Muscle layer of colon (tissue), 2 donors: Measurements from ENCODE around the gene DNER.

Experiments
- H3K27ac ChIP-seq: one replicate; pipeline ENCODE4 v1.7.0; 2013; ENCODE audit warnings: low read depth, mild to moderate bottlenecking, low read length, moderate library complexity
- H3K27me3 ChIP-seq, 2 donors: one replicate each; pipeline ENCODE4 v1.7.0; 2013; ENCODE audit warnings: low read length in 2 of 2, mild to moderate bottlenecking in 2 of 2; ENCODE audit not compliant: insufficient read depth in 2 of 2, control insufficient read depth in 1 of 2
- H3K36me3 ChIP-seq: one replicate; pipeline ENCODE4 v1.7.0; 2013; ENCODE audit warnings: mild to moderate bottlenecking, low read length; ENCODE audit not compliant: insufficient read depth
- H3K4me1 ChIP-seq: one replicate; pipeline ENCODE4 v1.7.0; 2013; ENCODE audit warnings: mild to moderate bottlenecking, low read length; ENCODE audit not compliant: insufficient read depth
- H3K4me3 ChIP-seq, 2 donors: one replicate each; pipeline ENCODE4 v1.7.0; 2013; ENCODE audit warnings: low read length in 2 of 2, low read depth in 1 of 2, mild to moderate bottlenecking in 1 of 2, moderate library complexity in 1 of 2
- H3K9ac ChIP-seq: one replicate; pipeline ENCODE4 v1.7.0; 2013; ENCODE audit warnings: low read length
- H3K9me3 ChIP-seq: one replicate; pipeline ENCODE4 v1.7.0; 2013; ENCODE audit warnings: mild to moderate bottlenecking, low read length
- donor health status: abdominal sarcoma.
- donor health status: Adenocarcinoma of cecum.

Gene DNER

GRCh38 chr2:229445019-229445418, 269.3 kb downstream of the DNER start:
- H3K4me1 ChIP-seq, result peaks cover 32% of the 10 kb centered on the region
- H3K27me3 ChIP-seq, result no peaks in the 10 kb centered on the region
- H3K36me3 ChIP-seq, result no peaks in the 10 kb centered on the region
- peak overlapping the region; percentile 27 for H3K9ac ChIP-seq
- no peaks in the 10 kb centered on the region for H3K9me3 ChIP-seq
- peak overlapping the region; percentile 12 for H3K27ac ChIP-seq
- no peak overlapping the region for H3K4me3 ChIP-seq

- Histone ChIP-seq H3K4me3 (no peak overlapping the region), H3K9ac (no peak overlapping the region), H3K4me1 (peaks cover 32% of the 10 kb centered on the region), H3K27ac (peak overlapping the region; percentile 51), H3K27me3 (no peaks in the 10 kb centered on the region), H3K9me3 (no peaks in the 10 kb centered on the region), H3K36me3 (no peaks in the 10 kb centered on the region)
These were observed 270.6 kb downstream of the DNER start for GRCh38 chr2:229443546-229444268.

GRCh38 chr2:229443141-229443540, 271.2 kb downstream of the DNER start:
- H3K9ac ChIP-seq, result no peak overlapping the region
- no peak overlapping the region for H3K27ac ChIP-seq
- H3K27me3 ChIP-seq, result no peaks in the 10 kb centered on the region
- H3K4me3 ChIP-seq, result no peak overlapping the region
- peaks cover 32% of the 10 kb centered on the region for H3K4me1 ChIP-seq
- H3K36me3 ChIP-seq, result no peaks in the 10 kb centered on the region
- H3K9me3 ChIP-seq, result no peaks in the 10 kb centered on the region

- no peak overlapping the region for H3K27ac ChIP-seq
- peaks cover under 1% of the 10 kb centered on the region for H3K4me1 ChIP-seq
- H3K9ac ChIP-seq, result no peak overlapping the region
- H3K9me3 ChIP-seq, result no peaks in the 10 kb centered on the region
- H3K4me3 ChIP-seq, result no peak overlapping the region
- no peaks in the 10 kb centered on the region for H3K27me3 ChIP-seq
- no peaks in the 10 kb centered on the region for H3K36me3 ChIP-seq
These were observed 275.8 kb downstream of the DNER start for GRCh38 chr2:229438430-229439159.

GRCh38 chr2:229437467-229437866, 276.9 kb downstream of the DNER start:
- no peak overlapping the region for H3K4me3 ChIP-seq
- no peaks in the 10 kb centered on the region for H3K36me3 ChIP-seq
- H3K27me3 ChIP-seq, result no peaks in the 10 kb centered on the region
- no peak overlapping the region for H3K9ac ChIP-seq
- no peak overlapping the region for H3K27ac ChIP-seq
- H3K4me1 ChIP-seq, result no peaks in the 10 kb centered on the region
- no peaks in the 10 kb centered on the region for H3K9me3 ChIP-seq

- H3K36me3 ChIP-seq, result no peaks in the 10 kb centered on the region
- no peaks in the 10 kb centered on the region for H3K27me3 ChIP-seq
- no peak overlapping the region for H3K27ac ChIP-seq
- no peak overlapping the region for H3K9ac ChIP-seq
- H3K4me1 ChIP-seq, result no peaks in the 10 kb centered on the region
- H3K9me3 ChIP-seq, result no peaks in the 10 kb centered on the region
- H3K4me3 ChIP-seq, result no peak overlapping the region
These were observed 280.2 kb downstream of the DNER start for GRCh38 chr2:229434187-229434586.

GRCh38 chr2:229433351-229433750, 281.0 kb downstream of the DNER start:
- H3K4me1 ChIP-seq, result no peaks in the 10 kb centered on the region
- H3K9me3 ChIP-seq, result no peaks in the 10 kb centered on the region
- H3K36me3 ChIP-seq, result no peaks in the 10 kb centered on the region
- no peaks in the 10 kb centered on the region for H3K27me3 ChIP-seq
- H3K9ac ChIP-seq, result no peak overlapping the region
- H3K4me3 ChIP-seq, result no peak overlapping the region
- no peak overlapping the region for H3K27ac ChIP-seq

GRCh38 chr2:229431327-229431954, 282.9 kb downstream of the DNER start:
- H3K9ac ChIP-seq, result no peak overlapping the region
- H3K4me1 ChIP-seq, result no peaks in the 10 kb centered on the region
- H3K4me3 ChIP-seq, result no peak overlapping the region
- no peaks in the 10 kb centered on the region for H3K9me3 ChIP-seq
- no peaks in the 10 kb centered on the region for H3K27me3 ChIP-seq
- no peak overlapping the region for H3K27ac ChIP-seq
- H3K36me3 ChIP-seq, result no peaks in the 10 kb centered on the region

- Histone ChIP-seq H3K36me3 (no peaks in the 10 kb centered on the region), H3K27ac (no peak overlapping the region), H3K9me3 (no peaks in the 10 kb centered on the region), H3K4me1 (no peaks in the 10 kb centered on the region), H3K9ac (no peak overlapping the region), H3K27me3 (no peaks in the 10 kb centered on the region), H3K4me3 (no peak overlapping the region)
These were observed 284.8 kb downstream of the DNER start for GRCh38 chr2:229429589-229429988.

GRCh38 chr2:229426464-229426863, 287.9 kb downstream of the DNER start:
- no peaks in the 10 kb centered on the region for H3K36me3 ChIP-seq
- no peak overlapping the region for H3K4me3 ChIP-seq
- H3K27ac ChIP-seq, result no peak overlapping the region
- no peaks in the 10 kb centered on the region for H3K9me3 ChIP-seq
- no peaks in the 10 kb centered on the region for H3K27me3 ChIP-seq
- no peak overlapping the region for H3K9ac ChIP-seq
- H3K4me1 ChIP-seq, result no peaks in the 10 kb centered on the region

- Histone ChIP-seq H3K9me3 (no peaks in the 10 kb centered on the region), H3K4me3 (no peak overlapping the region), H3K27ac (no peak overlapping the region), H3K36me3 (no peaks in the 10 kb centered on the region), H3K27me3 (no peaks in the 10 kb centered on the region), H3K9ac (no peak overlapping the region), H3K4me1 (no peaks in the 10 kb centered on the region)
These were observed 288.8 kb downstream of the DNER start for GRCh38 chr2:229425598-229425997.
